ENCODE measurements around the gene ADGRB2.

- TF ChIP-seq POLR2A (IDR thresholded peaks at IDR 0.05) (no peak), CTCF (IDR thresholded peaks at IDR 0.05) (no peak)
Measured at GRCh38 chr1:31790641-31791091, 26.5 kb upstream of the ADGRB2 start.
